Upper lobe of left lung (tissue), 6 donors: ENCODE results near the gene GNA12. TPM values are rescaled to one million over a fixed set of nuclear protein-coding genes. Genes with fewer than 3 reads are reported as not detected.

Experiments used
- ATAC-seq, 2 donors: fragments of 200-7000 bp; cut with Tn5 transposase; one replicate each; pipeline ENCODE4 v1.9.1; 2022; ENCODE audit warnings: mild to moderate bottlenecking in 2 of 2, moderate library complexity in 2 of 2; ENCODE audit not compliant: low FRiP score in 2 of 2
- DNase-seq, 2 donors: peaks; one replicate each; pipeline ENCODE4 v3.0.0-alpha.2; 2019 to 2020
- H3K27ac ChIP-seq, 4 donors: fragments of 200-600 bp; sonication (generic); one replicate each; pipeline ENCODE4 v1.5.1; 2016 to 2019
- H3K27me3 ChIP-seq, 4 donors: fragments of 200-600 bp; sonication (generic); one replicate each; pipeline ENCODE4 v1.5.1; 2017 to 2019
- H3K36me3 ChIP-seq, 4 donors: fragments of 200-600 bp; sonication (generic); one replicate each; pipeline ENCODE4 v1.5.1; 2016 to 2019
- H3K4me1 ChIP-seq, 4 donors: fragments of 200-600 bp; sonication (generic); one replicate each; pipeline ENCODE4 v1.5.1; 2018 to 2019
- H3K4me3 ChIP-seq, 4 donors: fragments of 200-600 bp; sonication (generic); one replicate each; pipeline ENCODE4 v1.5.1; 2017 to 2019; ENCODE audit warnings: mild to moderate bottlenecking in 2 of 4, moderate library complexity in 1 of 4
- H3K9me3 ChIP-seq, 4 donors: fragments of 200-600 bp; sonication (generic); one replicate each; pipeline ENCODE4 v1.5.1; 2018 to 2019
- EP300 ChIP-seq, 4 donors: sonication (generic); formaldehyde crosslinking; IDR thresholded peaks; one replicate each; pipeline ENCODE4 v1.5.1; 2017; ENCODE audit warnings: antibody characterized with exemption in 4 of 4, control low read depth in 2 of 4
- POLR2A ChIP-seq, 4 donors: fragments of 450-650 bp; IDR thresholded peaks; one replicate each; pipeline ENCODE4 v1.5.1; 2016 to 2017; ENCODE audit warnings: antibody characterized with exemption in 4 of 4, mild to moderate bottlenecking in 2 of 4
- POLR2AphosphoS5 ChIP-seq, 2 donors: sonication (generic); formaldehyde crosslinking; IDR thresholded peaks; one replicate each; pipeline ENCODE4 v1.5.1; 2017; ENCODE audit warnings: antibody characterized with exemption in 2 of 2
- WGBS, 2 donors: methylation state at CpG; one replicate each; pipeline ENCODE4 v1.1.5; 2017 to 2018; 5-methylcytosine and 5-hydroxymethylcytosine counted together
- total RNA-seq, 6 donors: library from RNA; depleted of rRNA in 4 of 6; stranded (reverse); fragments of >200 nt in 4 of 6; gene quantifications; one replicate each; pipeline versions ENCODE4 v1.1.0 to v1.2.1, GENCODE V29; 2016 to 2021
- TF ChIP-seq, protein P1 (sequence below), 6 experiments: fragments of 450-650 bp in 4 of 6; fragments of 200-600 bp in 2 of 6; sonication (generic) in 2 of 6; IDR thresholded peaks; one replicate each; pipeline ENCODE4 v1.5.1; 2016 to 2019; ENCODE audit warnings: antibody characterized with exemption in 6 of 6
- donor health status: DM: no; HTN: no; CAD: no; lungs with moderate emphysema.
- donor health status: DM: no; HTN: yes; CAD: no; lungs with severe emphysema.

The GNA12 gene
- total RNA-seq, 6 donors from 2014 or later: 24.0 to 52.3 (median 35.7) TPM

DNA sequence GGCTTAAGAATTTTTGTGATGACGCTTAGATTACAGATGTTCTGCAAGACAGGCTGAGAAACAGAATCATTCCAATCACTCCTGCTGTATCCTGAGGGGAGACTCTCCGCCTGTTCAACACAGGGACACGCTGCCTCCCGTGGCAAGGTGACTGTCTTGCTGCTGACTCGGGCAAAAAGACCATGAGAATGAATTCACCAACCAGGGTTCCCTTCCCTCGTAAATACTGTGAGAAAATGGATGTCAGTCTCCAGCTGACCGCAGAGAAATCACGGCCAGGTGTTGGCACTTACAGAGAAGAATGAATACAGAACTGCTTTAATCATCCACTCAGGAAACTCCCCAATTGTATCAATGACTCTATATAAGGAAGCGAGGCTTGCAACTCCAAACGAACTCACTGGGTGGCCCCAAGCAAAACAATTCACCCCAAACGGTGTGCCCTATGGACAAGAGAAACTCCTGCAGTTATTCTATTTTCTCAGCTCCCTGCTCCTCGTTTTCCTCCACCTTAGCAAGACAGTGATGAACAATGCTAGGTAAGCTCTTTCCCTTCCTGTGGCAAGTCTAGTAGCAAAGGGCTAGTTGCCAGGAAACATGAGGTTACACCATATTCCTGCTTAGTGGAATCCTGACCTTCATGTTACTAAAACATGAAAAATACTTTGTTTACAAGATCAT, 22.8 kb downstream of the GNA12 start:
- H3K9me3 ChIP-seq: no peaks in the 10 kb centered on the region
- H3K36me3 ChIP-seq: no peaks in the 10 kb centered on the region
- no peak overlapping the region for H3K4me3 ChIP-seq
- H3K27ac ChIP-seq: peak overlapping the region; percentile 46 to 78 (median 64)
- DNase-seq (peak in 1 of 2 donors; percentile 44), ATAC-seq (peak; percentile 12 to 29)
- TF ChIP-seq EP300 (IDR thresholded peaks at IDR 0.05) (no peak), POLR2A (IDR thresholded peaks at IDR 0.05) (no peak), POLR2AphosphoS5 (IDR thresholded peaks at IDR 0.05) (no peak)
- TF ChIP-seq, protein P1, sequence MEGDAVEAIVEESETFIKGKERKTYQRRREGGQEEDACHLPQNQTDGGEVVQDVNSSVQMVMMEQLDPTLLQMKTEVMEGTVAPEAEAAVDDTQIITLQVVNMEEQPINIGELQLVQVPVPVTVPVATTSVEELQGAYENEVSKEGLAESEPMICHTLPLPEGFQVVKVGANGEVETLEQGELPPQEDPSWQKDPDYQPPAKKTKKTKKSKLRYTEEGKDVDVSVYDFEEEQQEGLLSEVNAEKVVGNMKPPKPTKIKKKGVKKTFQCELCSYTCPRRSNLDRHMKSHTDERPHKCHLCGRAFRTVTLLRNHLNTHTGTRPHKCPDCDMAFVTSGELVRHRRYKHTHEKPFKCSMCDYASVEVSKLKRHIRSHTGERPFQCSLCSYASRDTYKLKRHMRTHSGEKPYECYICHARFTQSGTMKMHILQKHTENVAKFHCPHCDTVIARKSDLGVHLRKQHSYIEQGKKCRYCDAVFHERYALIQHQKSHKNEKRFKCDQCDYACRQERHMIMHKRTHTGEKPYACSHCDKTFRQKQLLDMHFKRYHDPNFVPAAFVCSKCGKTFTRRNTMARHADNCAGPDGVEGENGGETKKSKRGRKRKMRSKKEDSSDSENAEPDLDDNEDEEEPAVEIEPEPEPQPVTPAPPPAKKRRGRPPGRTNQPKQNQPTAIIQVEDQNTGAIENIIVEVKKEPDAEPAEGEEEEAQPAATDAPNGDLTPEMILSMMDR (IDR thresholded peaks at IDR 0.05): no peak
- no peaks in the 10 kb centered on the region for H3K27me3 ChIP-seq
- WGBS, 2 donors: 55 to 58% methylated on average over 12 of the region's 12 CpGs
- H3K4me1 ChIP-seq: peaks cover 31 to 88% (median 44%) of the 10 kb centered on the region in 4 donors

DNA sequence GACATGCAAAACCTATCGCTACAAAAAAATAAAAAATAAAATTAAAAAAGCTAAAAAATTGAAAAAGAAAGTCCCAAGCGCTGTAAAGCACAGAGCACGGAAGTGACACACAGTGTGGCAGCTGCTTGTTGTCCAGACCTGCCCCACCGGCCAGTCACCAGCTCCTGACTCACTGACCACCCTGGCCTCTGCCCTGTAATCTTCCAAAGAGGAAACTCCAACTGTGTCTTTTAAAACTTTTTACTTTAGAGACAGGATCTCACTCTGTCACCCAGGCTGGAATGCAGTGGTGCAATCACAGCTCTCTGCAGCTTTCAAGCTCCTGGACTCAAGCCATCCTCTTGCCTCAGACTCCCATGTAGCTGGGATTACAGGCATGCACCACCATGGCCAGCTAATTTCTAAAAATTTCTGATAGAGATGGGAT, 23.6 kb downstream of the GNA12 start:
- peak overlapping the region; percentile 57 to 78 (median 66) for H3K27ac ChIP-seq
- ATAC-seq: peak; percentile 82 to 90
- no peaks in the 10 kb centered on the region for H3K9me3 ChIP-seq
- WGBS, 2 donors: 70 to 76% methylated on average over 4 of the region's 4 CpGs
- no peaks in the 10 kb centered on the region for H3K36me3 ChIP-seq
- TF ChIP-seq POLR2AphosphoS5 (IDR thresholded peaks at IDR 0.05) (peak; percentile 71 to 72), EP300 (IDR thresholded peaks at IDR 0.05) (peak in 1 of 4 donors; percentile 87), POLR2A (IDR thresholded peaks at IDR 0.05) (no peak)
- TF ChIP-seq, protein P1 (IDR thresholded peaks at IDR 0.05): no peak
- no peaks in the 10 kb centered on the region for H3K27me3 ChIP-seq
- peak in 1 of 2 donors; percentile 89 for DNase-seq
- no peak overlapping the region for H3K4me3 ChIP-seq
- peaks cover 31 to 82% (median 44%) of the 10 kb centered on the region in 4 donors for H3K4me1 ChIP-seq

DNA sequence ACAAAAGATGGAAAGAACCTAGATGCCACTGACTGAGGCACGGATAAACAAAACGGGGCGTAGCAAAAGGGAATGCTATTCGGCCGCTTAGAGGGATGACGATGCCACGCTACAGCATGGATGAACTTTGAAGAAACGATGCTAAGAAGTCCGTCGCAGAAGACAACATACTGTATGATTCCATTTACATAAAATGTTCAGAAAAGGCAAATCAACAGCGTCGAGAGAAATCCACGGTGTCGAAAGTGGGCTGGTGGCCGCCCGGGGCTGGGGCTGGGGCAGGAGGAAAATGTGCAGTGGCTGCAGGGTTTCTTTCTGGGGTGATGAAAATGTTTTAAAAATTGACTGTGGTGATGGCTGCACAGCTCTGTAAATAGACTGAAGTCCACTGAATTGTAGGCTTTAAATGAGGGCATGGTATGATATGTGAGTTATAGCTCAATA, 24.1 kb downstream of the GNA12 start:
- no peak overlapping the region for H3K4me3 ChIP-seq
- 90 to 96% methylated on average over 16 of the region's 16 CpGs for WGBS, 2 donors
- DNase-seq: peak; percentile 8 to 54
- no peaks in the 10 kb centered on the region for H3K9me3 ChIP-seq
- H3K27me3 ChIP-seq: no peaks in the 10 kb centered on the region
- TF ChIP-seq POLR2AphosphoS5 (IDR thresholded peaks at IDR 0.05): no peak
- no peak for TF ChIP-seq EP300 (IDR thresholded peaks at IDR 0.05)
- TF ChIP-seq, protein P1 (IDR thresholded peaks at IDR 0.05): no peak
- no peak for TF ChIP-seq POLR2A (IDR thresholded peaks at IDR 0.05)
- no peak for ATAC-seq
- H3K4me1 ChIP-seq: peaks cover 31 to 77% (median 42%) of the 10 kb centered on the region in 4 donors
- H3K27ac ChIP-seq: peak overlapping the region; percentile 49 to 78 (median 66)
- no peaks in the 10 kb centered on the region for H3K36me3 ChIP-seq

DNA sequence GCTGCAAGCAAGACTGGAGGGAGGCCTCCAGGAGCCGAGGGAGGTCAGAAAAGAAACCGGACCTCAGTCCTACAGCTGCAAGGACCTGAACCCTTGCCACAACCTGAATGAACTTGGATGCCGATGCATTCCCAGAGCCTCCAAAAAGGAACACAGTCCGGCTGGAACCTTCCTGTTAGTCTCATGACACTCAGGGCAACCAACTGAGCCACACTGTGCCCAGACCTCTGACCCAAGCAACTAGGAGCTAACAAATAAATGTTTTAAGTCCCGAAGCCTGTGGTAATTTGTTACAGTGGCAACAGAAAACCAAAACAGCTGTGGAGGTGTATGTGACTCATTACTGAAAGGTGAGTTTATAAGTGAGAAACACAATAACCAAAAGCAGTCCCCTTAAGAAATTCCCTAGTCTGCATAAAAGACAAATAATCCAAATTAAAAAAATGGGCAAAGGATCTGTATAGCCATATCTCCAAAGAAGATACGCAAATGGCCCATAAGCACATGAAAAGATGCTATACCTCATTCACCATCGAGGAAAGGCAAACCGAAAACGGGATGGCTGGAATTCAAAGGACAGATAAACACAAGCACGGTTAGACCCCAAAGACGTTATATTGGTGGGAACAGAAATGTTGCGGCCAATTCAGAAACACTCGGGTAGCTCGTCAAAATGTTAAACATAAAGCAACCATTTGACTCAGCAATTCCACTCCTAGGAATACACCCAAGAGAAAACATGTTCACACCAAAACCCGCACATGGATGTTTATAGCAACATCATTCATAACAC, 24.8 kb downstream of the GNA12 start:
- H3K9me3 ChIP-seq: no peaks in the 10 kb centered on the region
- WGBS, 2 donors: 90 to 91% methylated on average over 15 of the region's 15 CpGs
- peaks cover 30 to 70% (median 38%) of the 10 kb centered on the region in 4 donors for H3K4me1 ChIP-seq
- no peaks in the 10 kb centered on the region for H3K36me3 ChIP-seq
- ATAC-seq (no peak), DNase-seq (peak in 1 of 2 donors; percentile 23)
- H3K27ac ChIP-seq: peak overlapping the region in 3 of 4 donors; percentile 62 to 78 (median 70)
- no peaks in the 10 kb centered on the region for H3K27me3 ChIP-seq
- TF ChIP-seq, protein P1 (IDR thresholded peaks at IDR 0.05): no peak
- no peak for TF ChIP-seq EP300 (IDR thresholded peaks at IDR 0.05)
- no peak for TF ChIP-seq POLR2AphosphoS5 (IDR thresholded peaks at IDR 0.05)
- TF ChIP-seq POLR2A (IDR thresholded peaks at IDR 0.05): no peak
- no peak overlapping the region for H3K4me3 ChIP-seq
